Measurements from ENCODE around the gene FSTL5.
"Not testable (repeated sequence)": the region's sequence is repeated elsewhere in the genome, so short reads cannot be mapped to it uniquely, and the experiment has no call there.

FSTL5 gene

GRCh38 chr4:162103908-162104307 lies 59.9 kb downstream of the FSTL5 start:
- not testable (repeated sequence) for DNase-seq (ENCODE audit: low spot score)

- DNase-seq (ENCODE audit: low spot score), result no peak
Observed at GRCh38 chr4:162102713-162103112, 61.1 kb downstream of the FSTL5 start.

GRCh38 chr4:162101337-162101736 lies 62.5 kb downstream of the FSTL5 start:
- no peak for DNase-seq (ENCODE audit: low spot score)

GRCh38 chr4:162075726-162076125 lies 88.1 kb downstream of the FSTL5 start:
- DNase-seq (ENCODE audit: low spot score), result no peak

- DNase-seq (ENCODE audit: low spot score), result no peak
Observed at GRCh38 chr4:162061214-162061613, 102.6 kb downstream of the FSTL5 start.

- no peak for DNase-seq (ENCODE audit: low spot score)
Observed at GRCh38 chr4:162059656-162060055, 104.1 kb downstream of the FSTL5 start.

GRCh38 chr4:162056990-162057389 lies 106.8 kb downstream of the FSTL5 start:
- no peak for DNase-seq (ENCODE audit: low spot score)

GRCh38 chr4:162046135-162046534 lies 117.7 kb downstream of the FSTL5 start:
- DNase-seq (ENCODE audit: low spot score), result no peak

GRCh38 chr4:162038112-162038511 lies 125.7 kb downstream of the FSTL5 start:
- DNase-seq (ENCODE audit: low spot score), result no peak

- DNase-seq (ENCODE audit: low spot score), result no peak
Observed at GRCh38 chr4:162017863-162018262, 145.9 kb downstream of the FSTL5 start.

GRCh38 chr4:162016991-162017390 lies 146.8 kb downstream of the FSTL5 start:
- no peak for DNase-seq (ENCODE audit: low spot score)

- DNase-seq (ENCODE audit: low spot score), result no peak
Observed at GRCh38 chr4:162016219-162016618, 147.6 kb downstream of the FSTL5 start.

GRCh38 chr4:162015090-162015489 lies 148.7 kb downstream of the FSTL5 start:
- DNase-seq (ENCODE audit: low spot score), result no peak

GRCh38 chr4:162011089-162011488 lies 152.7 kb downstream of the FSTL5 start:
- no peak for DNase-seq (ENCODE audit: low spot score)

GRCh38 chr4:162010362-162010761 lies 153.4 kb downstream of the FSTL5 start:
- DNase-seq (ENCODE audit: low spot score), result no peak

- no peak for DNase-seq (ENCODE audit: low spot score)
Observed at GRCh38 chr4:161992317-161992716, 171.5 kb downstream of the FSTL5 start.

GRCh38 chr4:161991811-161992210 lies 172.0 kb downstream of the FSTL5 start:
- no peak for DNase-seq (ENCODE audit: low spot score)

- DNase-seq (ENCODE audit: low spot score), result no peak
Observed at GRCh38 chr4:161990721-161991120, 173.1 kb downstream of the FSTL5 start.

GRCh38 chr4:161988946-161989345 lies 174.9 kb downstream of the FSTL5 start:
- DNase-seq (ENCODE audit: low spot score), result no peak

GRCh38 chr4:161987611-161988010 lies 176.2 kb downstream of the FSTL5 start:
- no peak for DNase-seq (ENCODE audit: low spot score)

GRCh38 chr4:161952382-161952781 lies 211.4 kb downstream of the FSTL5 start:
- DNase-seq (ENCODE audit: low spot score), result no peak

- no peak for DNase-seq (ENCODE audit: low spot score)
Observed at GRCh38 chr4:161949946-161950725, 213.7 kb downstream of the FSTL5 start.

GRCh38 chr4:161948026-161948770 lies 215.6 kb downstream of the FSTL5 start:
- no peak for DNase-seq (ENCODE audit: low spot score)

Measured in activated CD4-positive, alpha-beta T cell treated with anti-CD3 and anti-CD28 coated beads, Interleukin-2, Interleukin-4, amounts not matched to agents 100 ng/mL and 50 ng/mL, durations not matched to agents 16 hours and 8 hours (primary cell).